ENCODE data around the gene FCER1A.
"Not testable (repeated sequence)": the region's sequence is repeated elsewhere in the genome, so short reads cannot be mapped to it uniquely, and the experiment has no call there.

The FCER1A gene

DNA sequence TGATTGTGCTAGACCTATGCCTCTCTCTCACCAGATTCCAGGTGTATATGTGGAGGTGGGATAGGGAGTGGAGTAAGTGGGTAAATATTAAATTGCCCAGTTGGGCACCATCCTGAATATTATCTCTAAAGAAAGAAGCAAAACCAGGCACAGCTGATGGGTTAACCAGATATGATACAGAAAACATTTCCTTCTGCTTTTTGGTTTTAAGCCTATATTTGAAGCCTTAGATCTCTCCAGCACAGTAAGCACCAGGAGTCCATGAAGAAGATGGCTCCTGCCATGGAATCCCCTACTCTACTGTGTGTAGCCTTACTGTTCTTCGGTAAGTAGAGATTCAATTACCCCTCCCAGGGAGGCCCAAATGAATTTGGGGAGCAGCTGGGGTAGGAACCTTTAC, at the start of gene FCER1A:
Gene FCER1A (plus strand): TSS at position 242 of the 400 bp plus-strand sequence. CDS start 29 bp downstream, at position 271.
- no peak for DNase-seq (ENCODE audit: low spot score)

DNA sequence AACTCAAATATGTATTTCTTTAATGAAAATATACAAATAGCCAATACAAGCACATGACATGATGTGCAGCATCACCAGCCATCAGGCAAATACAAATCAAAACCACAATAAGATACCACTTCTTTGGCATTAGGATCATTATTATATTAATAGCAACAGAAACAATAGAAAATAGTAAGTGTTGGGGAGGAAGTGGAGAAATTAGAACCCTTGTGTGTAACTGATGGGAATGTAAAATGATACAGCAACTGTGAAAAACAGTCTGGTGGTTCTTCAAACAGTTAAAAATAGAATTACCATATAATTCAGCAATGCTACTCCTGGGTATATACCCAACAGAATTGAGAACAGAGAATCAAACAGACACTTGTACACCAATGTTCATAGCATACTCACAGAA, 40.8 kb upstream of the FCER1A start:
- no peak for DNase-seq (ENCODE audit: low spot score)

DNA sequence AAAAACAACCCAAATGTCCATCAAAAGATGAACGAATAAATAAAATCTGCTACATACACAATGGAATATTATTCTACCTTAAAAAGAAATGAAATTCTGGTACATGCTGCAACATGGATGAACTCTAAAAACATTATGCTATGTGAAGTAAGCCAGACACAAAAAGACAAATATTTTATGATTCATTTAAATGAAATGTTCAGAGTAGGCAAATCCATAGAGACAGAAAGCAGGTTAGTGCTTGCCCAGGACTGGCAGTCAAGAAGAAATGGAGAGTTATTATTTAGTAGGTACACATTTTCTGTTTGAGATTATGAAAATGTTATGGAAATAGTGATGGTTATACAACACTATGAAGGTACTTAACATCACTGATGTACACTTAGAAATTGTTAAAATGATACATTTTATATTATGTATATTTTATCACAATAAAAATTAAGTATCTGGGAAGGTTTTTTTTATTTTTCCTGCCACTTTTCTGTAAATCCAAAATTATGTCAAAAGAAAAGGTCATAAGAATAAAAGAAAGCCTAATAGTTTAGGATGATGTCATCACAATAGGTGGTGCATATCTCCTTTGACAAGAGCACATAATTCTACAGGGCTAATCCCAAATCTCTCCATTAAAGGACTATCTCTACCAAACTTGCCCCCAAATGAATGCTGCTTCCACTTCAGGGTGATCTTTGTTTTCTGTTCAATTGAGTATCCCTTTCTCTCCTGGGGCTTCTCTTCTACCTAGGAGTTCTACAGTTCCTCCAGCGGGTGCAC, 40.2 kb upstream of the FCER1A start:
- DNase-seq (ENCODE audit: low spot score), result no peak

DNA sequence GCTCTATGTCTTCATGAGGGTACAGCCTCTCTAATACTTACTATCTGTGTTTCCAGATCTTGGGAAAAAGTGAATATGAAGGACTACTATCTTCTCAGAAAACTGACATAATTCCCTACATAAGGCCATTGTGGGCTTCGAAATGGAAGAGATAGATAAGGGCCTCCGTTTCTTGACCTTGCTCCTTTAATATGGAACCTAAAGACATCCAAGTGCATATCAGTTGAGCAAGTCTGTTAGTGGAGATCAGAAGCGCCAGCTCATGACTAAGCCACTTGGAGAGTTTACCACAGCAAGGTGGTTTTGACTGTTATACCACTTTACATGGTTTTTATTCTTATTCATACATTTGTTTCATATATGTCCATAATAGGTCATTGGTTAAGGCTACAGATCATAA, 35.3 kb upstream of the FCER1A start:
- no peak for DNase-seq (ENCODE audit: low spot score)

DNA sequence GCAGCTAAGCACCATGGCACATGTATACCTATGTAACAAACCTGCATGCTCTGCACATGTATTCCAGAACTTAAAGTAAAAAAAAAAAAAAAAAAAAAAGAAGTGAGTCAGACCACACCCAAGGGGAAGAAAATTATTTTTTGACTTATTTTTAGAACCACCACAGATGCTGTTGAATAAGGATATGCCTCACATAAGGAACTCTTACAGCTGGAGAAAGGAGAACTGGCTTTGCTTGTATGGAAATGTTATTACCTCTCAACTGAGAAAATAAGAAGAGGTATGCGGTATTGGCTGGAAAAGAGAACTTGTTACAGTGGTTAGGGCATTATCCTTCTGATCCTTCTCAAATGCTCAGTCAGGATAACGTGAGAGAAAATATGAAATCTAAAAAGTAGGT, 27.5 kb upstream of the FCER1A start:
- no peak for DNase-seq (ENCODE audit: low spot score)

DNA sequence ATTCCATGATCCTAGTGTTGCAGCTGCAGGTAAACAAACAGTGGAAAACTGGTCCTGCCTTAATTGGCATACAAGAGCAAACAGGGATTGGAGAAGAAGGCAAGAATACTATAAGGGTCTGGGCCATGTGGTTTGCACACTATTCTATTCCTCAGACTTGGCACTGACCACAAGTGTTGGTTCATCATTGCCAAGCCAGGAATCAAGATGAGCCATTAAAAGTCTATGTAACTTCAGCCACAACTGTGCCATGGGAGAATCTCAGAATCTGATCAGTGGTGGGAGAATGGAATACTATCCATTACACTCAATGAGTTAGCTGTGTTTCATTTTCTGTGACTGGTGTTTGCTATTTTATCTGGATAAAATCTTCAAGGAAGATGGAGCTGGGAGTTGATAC, 26.2 kb upstream of the FCER1A start:
- no peak for DNase-seq (ENCODE audit: low spot score)

DNA sequence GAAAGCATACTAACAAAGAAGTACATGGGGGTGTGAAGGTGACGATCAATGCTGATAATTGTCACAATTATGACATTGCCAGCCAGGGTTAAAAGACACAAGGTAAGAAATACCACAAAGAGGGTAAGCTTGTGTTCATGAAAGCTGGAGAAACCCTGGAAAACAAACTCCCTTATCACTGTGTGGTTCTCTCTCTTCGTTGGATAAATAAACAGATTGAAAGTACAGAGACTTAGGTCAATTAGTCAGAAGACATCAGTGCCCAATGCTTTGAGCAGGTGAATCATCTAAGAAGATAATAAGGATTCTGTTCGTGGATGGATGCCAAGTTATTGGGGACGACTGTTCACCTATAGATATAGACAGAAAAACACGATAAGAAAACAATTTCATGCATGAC, 22.4 kb upstream of the FCER1A start:
- no peak for DNase-seq (ENCODE audit: low spot score)

DNA sequence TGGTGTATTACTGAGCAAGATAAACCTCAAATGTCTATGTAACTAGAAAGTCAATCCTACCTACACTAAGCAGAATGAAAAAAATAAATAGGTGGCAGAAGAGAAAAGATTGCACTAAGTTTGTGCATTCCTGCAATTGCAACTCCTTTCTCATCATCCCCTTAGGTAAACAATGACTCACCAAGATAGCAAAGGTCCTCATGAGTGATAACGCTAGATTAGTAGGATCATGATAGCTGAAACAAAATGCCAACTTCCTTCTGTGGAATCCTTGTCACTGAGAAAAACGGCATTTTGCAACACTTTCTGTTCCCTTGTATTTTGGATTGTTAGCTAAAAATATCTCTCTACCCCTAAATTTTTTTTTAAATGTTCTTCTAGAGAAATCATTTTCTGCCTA, 20.0 kb upstream of the FCER1A start:
- no peak for DNase-seq (ENCODE audit: low spot score)

DNA sequence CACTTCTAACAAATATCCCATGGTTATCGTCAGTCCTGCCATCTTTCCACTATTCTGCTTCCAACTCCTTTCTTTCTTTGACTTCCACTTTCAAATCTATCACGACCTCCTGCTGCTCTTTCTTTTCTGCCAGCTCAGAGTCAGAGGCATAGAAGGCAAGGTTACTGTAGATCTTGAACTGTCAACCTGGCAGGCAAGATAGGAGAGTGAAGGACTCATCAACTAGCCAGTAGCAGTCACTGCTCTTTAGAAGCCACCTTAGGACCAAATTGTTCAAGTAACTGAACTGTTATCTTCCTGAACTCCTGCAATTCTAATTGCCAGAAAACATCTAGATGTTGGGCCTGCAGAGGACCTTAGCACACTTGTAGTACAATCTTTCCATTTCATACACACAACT, 13.1 kb upstream of the FCER1A start:
- DNase-seq (ENCODE audit: low spot score), result no peak

DNA sequence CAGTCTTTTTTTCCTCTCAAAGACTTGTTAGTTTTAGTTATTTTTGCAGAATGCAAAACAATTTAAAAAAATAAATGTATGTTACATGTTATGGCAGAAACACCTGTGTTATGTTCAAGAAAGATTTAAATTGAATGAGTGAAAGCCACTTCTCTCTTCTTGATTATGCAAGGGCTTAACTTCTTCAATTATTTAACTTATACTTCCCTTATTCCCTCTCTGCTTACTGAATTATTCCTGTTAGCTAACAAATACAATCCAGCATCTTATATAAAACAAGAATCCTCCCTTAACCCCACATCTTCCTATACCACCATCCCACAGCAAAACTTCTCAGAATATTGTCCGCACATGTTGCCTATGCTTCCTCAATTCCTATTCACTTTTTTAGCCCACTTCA, 10.7 kb upstream of the FCER1A start:
- DNase-seq (ENCODE audit: low spot score), result no peak

DNA sequence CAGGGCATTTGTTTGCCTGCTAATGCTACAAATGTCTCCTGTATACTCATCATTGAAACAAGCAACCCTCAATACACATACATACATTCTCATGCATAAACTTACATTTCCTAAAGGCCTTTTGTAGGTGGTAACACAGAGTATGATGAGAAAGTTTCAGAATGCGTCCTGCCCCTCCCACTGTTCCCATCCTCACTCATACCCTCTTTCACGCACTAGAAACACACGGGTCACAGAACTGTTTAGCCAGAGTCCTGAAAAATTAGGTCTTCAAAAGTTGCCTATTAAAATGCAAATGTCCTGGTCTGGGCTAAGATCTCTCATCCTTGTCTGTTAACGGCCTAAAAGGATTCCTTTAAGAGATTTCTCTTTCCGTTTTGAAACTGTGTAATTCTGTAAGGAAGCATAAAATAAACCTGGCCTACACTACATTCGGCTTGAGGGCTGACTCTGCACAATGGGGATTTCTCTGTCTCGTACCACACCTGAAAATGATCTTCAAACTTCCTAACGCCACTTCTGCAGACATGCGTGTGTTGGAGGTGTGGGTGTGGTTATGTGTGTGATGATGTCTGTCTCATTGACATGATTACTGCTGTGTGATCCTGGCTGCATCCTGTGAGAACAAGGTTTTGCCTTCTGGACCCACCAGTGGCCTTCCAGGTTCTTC, 5.3 kb upstream of the FCER1A start:
- no peak for DNase-seq (ENCODE audit: low spot score)

DNA sequence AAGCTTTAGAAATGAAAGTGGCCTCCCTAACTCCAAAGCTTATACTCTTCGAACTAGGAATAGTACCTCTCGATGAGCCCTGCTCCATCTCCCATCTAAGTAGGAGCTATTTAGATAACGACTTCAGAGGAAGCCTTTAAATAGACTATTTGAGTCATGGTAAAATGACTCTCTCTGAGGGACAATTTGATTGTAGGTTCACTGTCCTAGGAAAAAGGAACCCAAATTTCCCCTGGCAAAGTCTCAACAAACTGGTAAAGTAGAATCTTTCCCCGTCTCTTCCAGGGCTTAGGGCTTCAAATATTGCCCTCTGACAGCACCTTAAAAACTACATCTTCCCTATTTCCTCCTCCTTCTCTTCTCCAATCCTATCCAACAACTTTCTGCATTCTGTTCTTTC, 2.0 kb upstream of the FCER1A start:
- DNase-seq (ENCODE audit: low spot score), result no peak

DNA sequence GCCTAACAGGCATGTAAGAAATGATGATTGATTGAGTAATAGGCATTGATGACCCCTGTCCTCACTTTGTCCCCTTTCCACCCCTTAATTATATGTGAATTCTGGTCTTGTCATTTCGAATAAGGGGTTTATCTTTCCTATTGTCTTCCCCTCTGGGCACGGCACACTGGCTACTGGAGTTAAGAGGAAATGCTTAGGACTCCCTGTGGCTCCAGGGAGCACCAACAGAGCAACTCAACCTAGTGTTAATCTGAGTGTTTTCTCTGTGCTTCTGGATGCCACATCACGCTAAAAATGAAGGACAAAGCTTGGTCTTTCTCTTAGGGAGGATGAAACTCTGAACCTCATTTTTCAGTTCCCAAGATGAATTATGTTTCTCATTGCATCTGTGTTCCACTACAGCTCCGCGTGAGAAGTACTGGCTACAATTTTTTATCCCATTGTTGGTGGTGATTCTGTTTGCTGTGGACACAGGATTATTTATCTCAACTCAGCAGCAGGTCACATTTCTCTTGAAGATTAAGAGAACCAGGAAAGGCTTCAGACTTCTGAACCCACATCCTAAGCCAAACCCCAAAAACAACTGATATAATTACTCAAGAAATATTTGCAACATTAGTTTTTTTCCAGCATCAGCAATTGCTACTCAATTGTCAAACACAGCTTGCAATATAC, 5.3 kb downstream of the FCER1A start:
- no peak for DNase-seq (ENCODE audit: low spot score)

DNA sequence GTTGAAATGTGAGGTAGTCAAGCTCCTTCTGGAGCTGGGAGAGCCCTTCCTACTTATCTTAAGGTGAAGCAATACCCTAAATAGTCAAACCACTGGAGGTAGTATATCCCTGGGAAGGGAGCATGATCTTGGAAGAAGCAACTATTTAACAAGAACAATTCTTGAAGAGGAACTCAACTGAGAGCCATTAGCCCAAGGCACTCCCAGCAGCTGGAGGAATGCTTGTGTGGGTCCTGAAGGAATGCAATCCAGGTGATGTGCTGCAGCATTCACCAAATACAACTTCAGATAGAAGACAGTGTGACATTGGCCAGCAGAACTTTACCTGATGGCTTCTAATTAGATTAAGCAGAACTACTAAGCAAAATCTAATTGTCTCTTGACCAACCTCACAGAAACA, 9.5 kb downstream of the FCER1A start:
- no peak for DNase-seq (ENCODE audit: low spot score)

DNA sequence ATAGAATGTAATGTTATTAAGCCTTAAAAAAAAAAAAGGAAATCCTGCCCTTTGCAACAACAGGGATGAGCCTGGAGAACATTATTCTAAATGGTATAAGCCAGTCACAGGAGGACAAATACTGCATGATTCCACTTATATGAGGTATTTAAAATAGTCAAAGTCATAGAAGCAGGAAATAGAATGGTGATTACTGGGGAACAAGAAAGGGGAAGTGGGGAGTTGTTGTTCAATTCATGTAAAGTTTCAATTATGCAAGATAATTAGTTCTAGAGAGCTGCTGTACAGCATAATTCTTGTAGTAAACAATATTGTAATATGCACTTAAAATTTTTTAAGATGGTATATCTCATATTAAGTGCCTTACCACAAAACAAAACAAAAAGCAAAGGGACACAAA, 13.2 kb downstream of the FCER1A start:
- no peak for DNase-seq (ENCODE audit: low spot score)

DNA sequence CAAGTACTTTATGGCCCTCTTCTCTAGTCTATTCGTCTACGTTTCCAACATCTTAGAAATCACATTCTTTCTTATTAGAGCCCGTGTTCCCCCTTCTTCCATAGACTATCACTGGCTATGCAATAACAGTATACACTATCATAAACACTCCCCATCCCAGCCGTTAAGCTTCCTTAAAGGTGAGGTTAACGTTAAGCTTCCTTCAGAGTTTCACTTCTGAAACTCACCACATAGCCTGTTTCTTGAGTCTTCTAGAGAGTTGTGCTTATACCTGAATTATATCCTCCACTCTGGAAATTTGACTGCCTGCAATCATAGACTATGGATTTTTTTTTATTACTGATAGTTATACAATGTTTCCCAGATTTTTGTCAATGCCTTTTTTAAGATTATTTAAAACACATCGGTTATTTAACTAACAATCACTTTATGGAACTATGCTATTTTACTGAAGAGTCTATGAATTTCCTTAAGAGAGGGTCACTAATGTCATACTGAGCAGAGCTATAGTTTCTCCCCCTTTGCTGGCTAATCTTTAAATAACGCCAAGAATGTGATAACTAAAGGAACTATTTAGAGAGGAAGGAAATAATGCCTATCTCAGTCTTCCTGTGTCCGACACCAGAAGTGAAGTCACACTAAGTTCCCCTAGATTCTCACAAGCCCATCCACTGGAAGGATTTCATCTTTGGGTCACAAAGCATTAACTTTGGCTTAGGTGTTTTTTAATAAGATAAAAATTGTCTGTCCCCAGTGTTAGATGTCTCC, 16.8 kb downstream of the FCER1A start:
- DNase-seq (ENCODE audit: low spot score), result no peak

DNA sequence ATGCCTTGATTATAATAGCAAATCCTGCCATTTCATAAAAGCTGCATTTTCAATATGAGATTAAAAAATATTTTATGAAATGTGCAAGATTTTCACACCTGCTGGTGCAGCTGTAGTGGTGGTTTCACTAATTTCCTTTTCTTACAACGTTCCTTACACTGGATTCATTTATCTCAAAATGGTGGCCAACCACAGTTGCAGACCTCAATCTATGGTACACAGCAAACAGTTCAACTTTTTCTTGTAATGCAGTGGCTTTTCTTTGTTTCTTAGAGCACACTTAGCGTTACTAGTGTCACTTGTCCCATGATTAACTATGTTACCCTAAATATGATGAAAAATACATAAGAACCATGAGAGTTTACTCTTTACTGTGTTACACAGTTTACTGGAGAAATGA, 32.7 kb downstream of the FCER1A start:
- no peak for DNase-seq (ENCODE audit: low spot score)

DNA sequence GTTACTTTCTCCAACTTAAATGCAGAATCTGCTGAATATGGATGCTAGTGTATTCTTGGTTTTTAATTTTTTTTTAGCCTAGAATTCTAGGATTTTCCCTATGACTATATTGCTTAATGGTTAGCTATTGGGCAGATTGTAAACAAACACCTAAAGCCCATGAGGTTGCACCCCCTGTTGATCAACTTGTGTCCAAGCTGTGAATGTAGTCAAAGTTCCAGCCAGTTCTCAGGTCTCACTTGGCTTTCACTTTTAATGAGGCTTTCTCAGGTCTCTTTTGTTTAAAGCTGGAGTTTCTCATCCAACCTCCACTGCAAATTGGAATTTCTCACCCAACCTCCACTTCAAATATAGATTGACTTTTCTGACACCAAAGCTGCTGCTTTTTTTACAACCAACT, 35.9 kb downstream of the FCER1A start:
- no peak for DNase-seq (ENCODE audit: low spot score)

DNA sequence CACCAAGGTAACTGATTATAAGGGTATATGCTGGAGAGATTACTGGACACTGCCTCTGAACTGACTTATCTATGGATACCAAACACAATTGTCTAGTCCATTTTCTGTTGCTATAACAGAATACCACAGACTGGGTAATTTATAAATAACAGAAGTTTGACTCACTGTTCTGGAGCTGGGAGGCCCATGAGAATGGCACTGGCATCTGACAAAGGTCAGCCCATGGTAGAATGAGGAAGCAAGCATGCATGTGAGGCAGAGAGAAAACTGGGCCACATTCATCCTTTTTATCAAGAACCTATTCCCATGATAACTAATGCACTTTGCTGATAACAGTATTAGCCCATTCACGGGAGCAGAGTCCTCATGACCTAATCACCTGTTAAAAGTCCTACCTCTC, 37.4 kb downstream of the FCER1A start:
- DNase-seq (ENCODE audit: low spot score), result no peak

DNA sequence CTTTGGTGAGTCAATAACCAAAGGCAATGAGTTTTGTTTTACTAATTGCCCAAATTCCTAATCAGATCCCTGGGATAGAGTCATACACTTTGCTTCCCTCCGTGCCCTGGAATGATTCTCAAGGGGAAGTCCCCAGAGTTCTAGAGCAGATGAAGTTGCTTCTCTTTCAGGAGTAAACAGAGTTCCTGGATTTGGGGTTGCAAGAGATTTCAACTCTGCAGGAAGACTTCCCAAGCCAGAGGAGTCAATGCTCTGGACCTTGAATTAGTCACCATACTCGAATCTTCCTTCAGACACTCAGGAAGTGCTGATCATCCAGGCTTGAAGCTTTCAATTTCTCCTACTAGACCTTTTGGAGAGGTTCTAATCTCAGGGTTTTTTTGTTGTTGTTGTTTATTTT, 39.6 kb downstream of the FCER1A start:
- DNase-seq (ENCODE audit: low spot score), result no peak

DNA sequence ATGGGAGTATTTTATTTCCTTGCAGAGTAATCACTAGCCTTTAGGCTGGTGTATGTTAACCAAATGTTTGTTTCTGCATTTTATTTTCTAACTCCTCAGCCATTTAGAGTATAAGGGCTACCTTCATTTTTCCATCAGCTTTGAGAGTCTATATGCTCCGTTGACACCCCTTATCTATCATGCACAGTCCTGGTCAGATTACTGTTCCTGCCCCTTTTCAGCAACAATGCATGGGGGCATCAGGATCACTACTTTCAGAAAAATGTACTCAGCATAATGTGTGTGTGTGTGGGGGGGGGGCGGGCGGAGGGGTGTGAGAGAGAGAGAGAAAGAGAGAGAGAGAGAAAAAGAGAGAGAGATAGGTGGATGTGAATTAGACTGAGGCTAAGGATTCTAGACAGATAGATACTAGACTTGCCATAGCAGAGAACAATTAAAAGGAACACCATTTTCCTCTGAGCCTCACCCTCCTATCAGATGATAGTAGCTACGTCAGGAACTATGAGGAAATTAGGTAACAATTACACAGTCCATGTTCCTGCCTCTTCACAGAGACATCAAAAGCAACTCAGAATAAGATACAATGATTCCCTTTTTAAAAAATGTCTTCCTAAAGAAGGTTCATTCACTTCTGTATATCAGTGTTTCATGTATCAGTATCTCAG, 40.8 kb downstream of the FCER1A start:
- DNase-seq (ENCODE audit: low spot score), result no peak

DNA sequence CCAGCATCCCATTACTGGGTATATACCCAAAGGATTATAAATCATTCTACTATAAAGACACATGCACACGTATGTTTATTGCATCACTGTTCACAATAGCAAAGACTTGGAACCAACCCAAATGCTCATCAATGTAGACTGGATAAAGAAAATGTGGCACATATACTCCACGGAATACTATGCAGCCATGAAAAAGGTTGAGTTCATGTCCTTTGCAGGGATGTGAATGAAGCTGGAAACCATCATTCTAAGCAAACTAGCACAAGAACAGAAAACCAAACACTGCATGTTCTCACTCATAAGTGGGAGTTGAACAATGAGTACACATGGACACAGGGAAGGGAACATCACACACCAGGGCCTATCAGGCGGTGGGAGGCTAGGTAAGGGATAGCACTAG, 47.2 kb downstream of the FCER1A start:
- DNase-seq (ENCODE audit: low spot score), result not testable (repeated sequence)
